ENCODE data around the gene ODF2L.
A peak's percentile ranks its signal among the peaks of the same experiment; 100 is the strongest.

The ODF2L gene

DNA sequence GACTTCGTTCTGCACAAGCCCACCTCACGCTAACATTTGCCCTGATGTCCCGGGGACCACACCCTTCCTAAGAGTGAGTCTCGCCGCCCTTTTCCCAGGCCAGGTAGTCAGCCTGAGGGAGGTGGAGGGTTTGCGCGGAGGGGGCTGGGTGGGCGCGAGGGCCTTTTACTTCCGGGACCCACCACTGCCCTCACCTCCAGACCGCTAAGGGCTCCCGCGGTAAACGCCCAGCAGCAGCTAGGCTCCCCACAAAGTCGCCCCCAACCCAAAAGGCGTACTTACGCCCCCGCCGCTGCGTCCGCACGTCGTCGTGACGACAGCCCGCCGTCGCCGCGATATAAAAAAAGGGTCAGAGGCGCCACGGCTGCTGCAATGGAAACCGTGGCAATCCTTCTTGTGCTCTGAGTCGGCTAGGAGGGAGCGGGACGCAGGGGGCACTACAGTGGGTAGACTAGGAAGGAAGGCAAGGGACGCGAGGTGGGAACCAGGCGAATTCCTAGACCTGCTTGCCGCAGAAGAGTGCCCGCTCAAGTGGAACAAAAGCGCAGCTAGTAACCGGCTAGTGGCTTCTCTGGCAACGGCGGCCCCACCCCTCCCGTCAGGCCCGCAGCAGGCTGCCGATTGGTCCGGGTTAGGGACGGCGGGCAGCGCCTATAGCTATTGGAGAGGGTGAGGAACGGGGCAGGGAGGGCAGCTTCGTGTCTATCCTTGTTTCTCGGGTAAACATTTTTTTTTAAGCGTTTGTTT lies at the start of gene ODF2L:
ODF2L (minus strand) TSS at position 573 of the 747 bp plus-strand sequence. CDS start 9,296 bp downstream, outside the sequence.
- DNase-seq, result peak; percentile 85 to 87

DNA sequence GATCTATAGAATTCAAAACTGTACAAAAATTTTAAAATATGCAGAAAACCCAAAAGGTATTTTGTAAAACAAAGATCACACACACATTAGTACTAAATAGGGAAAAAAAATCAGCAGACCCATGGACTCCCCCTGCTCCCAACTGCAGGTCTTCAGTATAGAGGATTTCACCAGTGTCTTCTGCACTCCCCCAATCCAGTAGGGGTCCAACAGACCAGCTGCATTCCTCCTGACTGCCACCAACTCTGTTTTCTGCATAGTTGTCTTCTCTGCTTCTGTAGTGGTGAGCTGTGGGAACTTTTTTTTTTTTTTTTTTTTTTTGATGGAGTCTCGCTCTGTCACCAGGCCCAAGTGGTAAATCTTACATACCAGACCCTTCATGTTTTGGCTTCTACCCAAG lies 49.8 kb upstream of the ODF2L start:
- no peak for DNase-seq

DNA sequence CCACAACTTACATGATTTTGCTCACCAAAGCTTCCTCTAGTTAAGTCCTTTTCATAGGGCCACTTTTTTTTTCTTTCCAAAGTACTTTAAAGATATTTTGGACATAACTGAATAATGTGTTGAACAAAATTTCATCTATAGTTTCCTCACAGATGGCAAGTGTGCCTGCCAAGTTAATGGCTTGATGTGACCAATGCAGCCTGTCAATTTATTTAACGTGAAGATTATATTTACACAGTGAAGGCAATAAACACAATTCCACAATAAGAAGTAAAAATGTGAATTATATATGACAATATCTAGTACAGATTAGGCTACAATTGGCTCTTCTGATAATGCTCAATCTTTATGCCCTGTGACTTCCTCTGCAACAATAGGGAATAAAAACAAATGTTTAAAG lies 45.9 kb upstream of the ODF2L start:
- no peak for DNase-seq

DNA sequence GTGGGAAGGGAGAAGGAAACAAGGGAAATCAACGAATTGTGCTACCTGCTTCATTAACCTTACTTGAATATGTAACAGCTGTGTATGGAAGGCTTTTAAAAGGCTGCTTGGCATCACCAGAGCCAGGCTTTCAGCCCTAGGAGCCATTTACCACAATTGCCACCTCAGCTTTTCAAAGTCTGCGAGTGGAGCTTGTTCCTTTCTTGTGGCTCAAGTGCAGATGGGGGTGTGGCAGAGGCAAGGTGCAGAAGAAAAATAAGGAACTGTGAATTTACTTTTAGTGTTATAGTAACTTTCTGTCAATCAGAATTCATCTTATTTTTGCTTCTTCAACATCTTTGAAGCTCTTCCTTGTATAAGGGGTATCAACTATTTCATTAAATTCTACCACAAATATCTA lies 45.5 kb upstream of the ODF2L start:
- no peak for DNase-seq

- DNase-seq, result no peak
Measured at GRCh38 chr1:86436041-86436440, 39.9 kb upstream of the ODF2L start.

DNA sequence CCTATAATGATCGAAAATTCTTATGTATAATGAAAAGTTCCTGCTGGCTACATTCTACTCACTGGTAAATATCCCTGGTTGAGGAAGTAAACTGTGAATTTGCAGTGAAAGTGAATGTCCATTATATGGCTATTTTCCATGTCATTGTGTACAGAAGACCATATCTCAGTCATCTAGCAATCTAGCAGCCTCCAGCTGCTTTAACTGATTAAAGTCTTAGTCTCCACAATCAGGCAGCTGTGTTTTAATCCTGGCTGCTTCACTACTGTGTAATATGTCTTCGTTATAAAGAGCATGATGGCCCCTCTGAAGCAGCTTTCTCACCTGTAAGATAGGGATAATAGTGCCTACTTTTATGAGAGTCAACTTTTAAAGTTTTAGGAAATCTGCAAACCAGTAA lies 39.2 kb upstream of the ODF2L start:
- DNase-seq, result no peak

- no peak for DNase-seq
Measured at GRCh38 chr1:86434059-86434458, 37.9 kb upstream of the ODF2L start.

DNA sequence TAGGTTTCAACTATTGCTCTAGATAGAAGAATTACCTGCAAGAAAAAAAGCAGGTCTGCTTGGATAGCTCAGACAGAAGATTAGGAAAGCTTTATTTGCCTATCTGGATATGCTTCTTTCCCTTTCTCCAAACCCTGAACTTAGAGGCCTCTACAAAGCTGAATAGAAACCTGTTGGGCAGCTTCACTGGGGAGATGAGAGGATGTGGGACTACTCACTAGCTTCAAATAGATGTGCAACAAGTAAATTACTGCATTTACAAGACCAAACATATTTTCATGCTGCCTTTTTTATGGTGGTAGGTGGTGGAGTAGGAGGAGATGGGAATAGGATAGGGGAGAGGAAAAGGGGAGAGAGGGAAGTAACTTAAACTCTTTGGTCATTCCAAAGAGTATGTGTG lies 34.3 kb upstream of the ODF2L start:
- DNase-seq, result no peak

- no peak for DNase-seq
Measured at GRCh38 chr1:86429835-86430234, 33.7 kb upstream of the ODF2L start.

DNA sequence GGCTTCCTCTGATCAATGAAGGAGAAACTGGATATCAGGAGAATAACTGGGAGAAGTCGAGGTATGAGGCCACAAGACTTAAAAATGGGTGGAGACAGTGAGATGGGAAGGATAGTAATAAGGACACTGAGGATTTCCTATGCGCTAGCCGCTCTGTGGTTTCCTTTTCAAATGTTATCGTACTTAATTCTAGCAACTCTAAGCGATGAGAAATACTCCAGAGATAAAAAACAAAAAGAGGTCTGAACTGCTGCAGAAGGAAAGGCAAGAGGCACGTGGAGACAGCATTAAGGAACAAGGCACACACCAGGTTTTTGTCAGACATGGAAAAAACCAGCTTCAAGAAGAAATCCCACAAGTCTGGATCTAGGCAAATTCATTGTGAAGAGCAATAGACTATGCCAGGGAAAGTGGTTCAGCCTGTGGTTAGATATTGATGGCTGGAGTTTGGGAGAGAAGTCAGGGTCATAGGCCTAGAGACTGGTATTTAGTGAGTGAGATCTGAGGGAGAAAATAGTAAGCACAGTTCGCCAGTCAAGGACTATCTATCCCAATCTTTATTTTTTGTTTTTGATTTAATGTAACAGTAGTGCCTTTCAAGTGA lies 33.1 kb upstream of the ODF2L start:
- DNase-seq, result no peak

- DNase-seq, result no peak
Measured at GRCh38 chr1:86423873-86424272, 27.8 kb upstream of the ODF2L start, which contains the start of gene CLCA2. Gene CLCA2 (plus strand): TSS chr1:86424171. CDS start chr1:86424248, 77 bp downstream.

- no peak for DNase-seq
Measured at GRCh38 chr1:86423473-86423872, 27.4 kb upstream of the ODF2L start.

GRCh38 chr1:86421601-86422280 lies 25.6 kb upstream of the ODF2L start:
- no peak for DNase-seq

GRCh38 chr1:86419277-86419903 lies 23.3 kb upstream of the ODF2L start:
- peak; percentile 12 to 26 for DNase-seq

- DNase-seq, result no peak
Measured at GRCh38 chr1:86416343-86416742, 20.2 kb upstream of the ODF2L start.

GRCh38 chr1:86410879-86411278 lies 14.8 kb upstream of the ODF2L start:
- DNase-seq, result no peak

- no peak for DNase-seq
Measured at GRCh38 chr1:86409416-86410021, 13.4 kb upstream of the ODF2L start.

GRCh38 chr1:86396498-86396890 lies 371 bp upstream of the ODF2L start:
- DNase-seq, result peak in 1 of 2 donors; percentile 74

- no peak for DNase-seq
Measured at GRCh38 chr1:86394416-86394815, 1.7 kb downstream of the ODF2L start.

DNA sequence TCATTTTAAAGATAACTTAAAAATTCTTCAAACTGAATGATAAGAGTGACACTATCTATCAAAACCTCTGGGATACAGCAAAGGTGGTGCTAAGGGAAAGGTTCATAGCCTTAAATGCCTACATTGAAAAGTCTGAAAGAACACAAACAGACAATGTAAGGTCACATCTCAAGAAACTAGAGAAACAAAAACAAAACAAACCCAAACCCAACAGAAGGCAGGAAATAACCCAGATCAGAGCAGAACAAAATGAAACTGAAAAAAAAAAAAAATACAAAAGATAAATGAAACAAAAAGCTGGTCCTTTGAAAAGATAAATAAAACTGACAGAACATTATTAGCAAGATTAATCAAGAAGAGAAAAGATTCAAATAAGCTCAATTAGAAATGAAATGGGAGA lies 6.8 kb downstream of the ODF2L start:
- no peak for DNase-seq

- DNase-seq, result no peak
Measured at GRCh38 chr1:86388777-86389176, 7.3 kb downstream of the ODF2L start.

DNA sequence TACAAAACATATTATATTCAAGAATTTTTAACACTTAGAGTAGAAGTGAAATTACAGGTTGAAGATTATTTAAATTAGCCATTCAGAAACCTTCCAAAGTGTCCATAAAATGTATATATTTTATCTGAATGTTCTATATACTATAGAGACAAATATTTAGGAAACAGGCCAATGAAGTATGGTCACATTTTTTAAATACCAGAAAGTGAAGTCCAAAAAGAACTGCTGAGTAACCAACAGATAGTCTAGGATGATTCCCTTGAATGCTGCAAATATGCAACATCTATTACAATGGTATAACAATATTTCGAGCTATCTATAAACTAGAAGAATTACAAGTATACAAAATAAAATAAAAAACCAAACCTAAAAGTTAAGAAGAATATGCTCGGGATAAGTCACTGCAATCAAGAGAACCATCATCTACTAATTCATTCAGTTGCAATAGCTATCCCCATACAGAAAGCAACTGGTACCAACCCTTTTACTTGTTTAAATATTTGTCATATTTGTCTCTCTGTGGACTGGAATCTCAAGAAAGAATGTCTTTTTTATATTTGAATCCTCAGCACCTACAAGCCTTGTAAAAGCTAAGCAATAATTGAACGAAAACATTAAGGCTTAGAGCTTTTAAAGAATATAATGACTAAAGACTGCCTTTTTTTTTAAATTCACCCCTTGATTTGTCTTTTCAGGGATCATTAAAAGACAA lies 8.1 kb downstream of the ODF2L start:
- no peak for DNase-seq

Data from hippocampal formation (tissue), 2 donors.